Peyer's patch (tissue), 4 donors: Measurements from ENCODE around the gene TMEM196. TPM values are rescaled to one million over a fixed set of nuclear protein-coding genes. Genes with fewer than 3 reads are reported as not detected.

Experiments used
- DNase-seq, 3 donors: peaks; one replicate each; pipeline ENCODE4 v3.0.0-alpha.2; 2017 to 2019
- H3K27ac ChIP-seq, 4 donors: fragments of 200-600 bp; sonication (generic); one replicate each; pipeline ENCODE4 v1.5.1; 2016 to 2019
- H3K27me3 ChIP-seq, 2 donors: fragments of 200-600 bp; sonication (generic); one replicate each; pipeline ENCODE4 v1.5.1; 2019
- H3K36me3 ChIP-seq, 3 donors: fragments of 200-600 bp; sonication (generic); one replicate each; pipeline ENCODE4 v1.5.1; 2016 to 2019
- H3K4me1 ChIP-seq, 4 donors: fragments of 200-600 bp; sonication (generic); one replicate each; pipeline ENCODE4 v1.5.1; 2016 to 2019
- H3K4me3 ChIP-seq, 4 donors: fragments of 200-600 bp; sonication (generic); 1 replicate in 3 of 4; 2 replicates in 1 of 4; pipeline ENCODE4 v1.5.1; 2016 to 2019; ENCODE audit warnings: mild to moderate bottlenecking in 1 of 4
- H3K9me3 ChIP-seq, 4 donors: fragments of 200-600 bp; sonication (generic); one replicate each; pipeline ENCODE4 v1.5.1; 2016 to 2019; ENCODE audit warnings: mild to moderate bottlenecking in 1 of 4
- CTCF ChIP-seq, 6 experiments: fragments of 450-650 bp in 4 of 6; fragments of 200-600 bp in 2 of 6; sonication (generic) in 1 of 6; IDR thresholded peaks; one replicate each; pipeline ENCODE4 v1.5.1; 2017 to 2019; ENCODE audit warnings: antibody characterized with exemption in 6 of 6, mild to moderate bottlenecking in 3 of 6, moderate library complexity in 1 of 6
- POLR2A ChIP-seq, 2 donors: fragments of 450-650 bp; IDR thresholded peaks; one replicate each; pipeline ENCODE4 v1.5.1; 2017; ENCODE audit warnings: antibody characterized with exemption in 2 of 2, mild to moderate bottlenecking in 2 of 2, moderate library complexity in 2 of 2
- total RNA-seq, 4 donors: library from RNA; depleted of rRNA; stranded (reverse); fragments of >200 nt; gene quantifications; one replicate each; pipeline ENCODE4 v1.1.0, GENCODE V29; 2016

The TMEM196 gene
- total RNA-seq, 4 donors from 2014 or later, result not detected

- H3K36me3 ChIP-seq, result no peaks in the 10 kb centered on the region
- no peak overlapping the region for H3K4me3 ChIP-seq
- no peak overlapping the region for H3K27ac ChIP-seq
- H3K27me3 ChIP-seq, result no peaks in the 10 kb centered on the region
- TF ChIP-seq POLR2A (IDR thresholded peaks at IDR 0.05) (no peak), CTCF (IDR thresholded peaks at IDR 0.05) (no peak)
- H3K4me1 ChIP-seq, result peaks cover 0 to 17% (median 3%) of the 10 kb centered on the region in 4 donors
- no peaks in the 10 kb centered on the region for H3K9me3 ChIP-seq
- DNase-seq, result no peak
Measured at GRCh38 chr7:19707240-19707639, 66.2 kb downstream of the TMEM196 start.

GRCh38 chr7:19705663-19706062 lies 67.8 kb downstream of the TMEM196 start:
- Histone ChIP-seq H3K27ac (no peak overlapping the region), H3K9me3 (no peaks in the 10 kb centered on the region), H3K4me3 (no peak overlapping the region), H3K4me1 (peaks cover 0 to 17% (median 3%) of the 10 kb centered on the region in 4 donors), H3K36me3 (no peaks in the 10 kb centered on the region), H3K27me3 (no peaks in the 10 kb centered on the region)
- TF ChIP-seq CTCF (IDR thresholded peaks at IDR 0.05) (no peak), POLR2A (IDR thresholded peaks at IDR 0.05) (no peak)
- no peak for DNase-seq

- no peak for DNase-seq
- Histone ChIP-seq H3K27ac (no peak overlapping the region), H3K36me3 (peaks cover 0 to 15% (median 0%) of the 10 kb centered on the region in 3 donors), H3K9me3 (no peaks in the 10 kb centered on the region), H3K27me3 (no peaks in the 10 kb centered on the region), H3K4me3 (no peak overlapping the region), H3K4me1 (no peaks in the 10 kb centered on the region)
- TF ChIP-seq CTCF (IDR thresholded peaks at IDR 0.05) (no peak), POLR2A (IDR thresholded peaks at IDR 0.05) (no peak)
Measured at GRCh38 chr7:19701471-19701870, 71.9 kb downstream of the TMEM196 start.

- no peak for DNase-seq
- Histone ChIP-seq H3K4me3 (no peak overlapping the region), H3K27ac (no peak overlapping the region), H3K9me3 (no peaks in the 10 kb centered on the region), H3K27me3 (no peaks in the 10 kb centered on the region), H3K36me3 (peaks cover 0 to 15% (median 0%) of the 10 kb centered on the region in 3 donors), H3K4me1 (no peaks in the 10 kb centered on the region)
- TF ChIP-seq CTCF (IDR thresholded peaks at IDR 0.05) (no peak), POLR2A (IDR thresholded peaks at IDR 0.05) (no peak)
Measured at GRCh38 chr7:19700936-19701335, 72.5 kb downstream of the TMEM196 start.

- no peak overlapping the region for H3K4me3 ChIP-seq
- H3K27me3 ChIP-seq, result no peaks in the 10 kb centered on the region
- no peak overlapping the region for H3K27ac ChIP-seq
- peaks cover 0 to 15% (median 0%) of the 10 kb centered on the region in 3 donors for H3K36me3 ChIP-seq
- no peaks in the 10 kb centered on the region for H3K4me1 ChIP-seq
- DNase-seq, result no peak
- no peaks in the 10 kb centered on the region for H3K9me3 ChIP-seq
- TF ChIP-seq CTCF (IDR thresholded peaks at IDR 0.05), result no peak
- TF ChIP-seq POLR2A (IDR thresholded peaks at IDR 0.05), result no peak
Measured at GRCh38 chr7:19698331-19698730, 75.1 kb downstream of the TMEM196 start.

GRCh38 chr7:19696926-19697325 lies 76.5 kb downstream of the TMEM196 start:
- no peak for DNase-seq

More at GRCh38 chr7:19696926-19697325, 76.5 kb downstream of the TMEM196 start:
- no peaks in the 10 kb centered on the region for H3K9me3 ChIP-seq
- peaks cover 0 to 15% (median 0%) of the 10 kb centered on the region in 3 donors for H3K36me3 ChIP-seq
- H3K27me3 ChIP-seq, result no peaks in the 10 kb centered on the region
- TF ChIP-seq CTCF (IDR thresholded peaks at IDR 0.05), result no peak
- TF ChIP-seq POLR2A (IDR thresholded peaks at IDR 0.05), result no peak
- no peak overlapping the region for H3K4me3 ChIP-seq
- no peak overlapping the region for H3K27ac ChIP-seq
- H3K4me1 ChIP-seq, result no peaks in the 10 kb centered on the region
